ENCODE results near the gene EXOC3L4.
"Not testable (repeated sequence)": the region's sequence is repeated elsewhere in the genome, so short reads cannot be mapped to it uniquely, and the experiment has no call there.

DNA sequence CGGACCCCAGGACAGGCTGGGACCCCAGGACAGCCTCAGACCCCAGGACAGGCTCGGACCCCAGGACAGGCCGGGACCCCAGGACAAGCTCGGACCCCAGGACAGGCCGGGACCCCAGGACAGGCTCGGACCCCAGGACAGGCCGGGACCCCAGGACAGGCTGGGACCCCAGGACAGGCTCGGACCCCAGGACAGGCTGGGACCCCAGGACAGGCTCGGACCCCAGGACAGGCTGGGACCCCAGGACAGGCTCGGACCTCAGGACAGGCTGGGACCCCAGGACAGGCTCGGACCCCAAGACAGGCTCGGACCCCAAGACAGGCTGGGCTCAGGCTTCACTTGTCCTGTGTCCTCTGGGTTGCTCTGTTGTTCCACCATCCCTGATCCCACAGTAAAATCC lies 60.9 kb downstream of the EXOC3L4 start:
- TF ChIP-seq, protein P1, sequence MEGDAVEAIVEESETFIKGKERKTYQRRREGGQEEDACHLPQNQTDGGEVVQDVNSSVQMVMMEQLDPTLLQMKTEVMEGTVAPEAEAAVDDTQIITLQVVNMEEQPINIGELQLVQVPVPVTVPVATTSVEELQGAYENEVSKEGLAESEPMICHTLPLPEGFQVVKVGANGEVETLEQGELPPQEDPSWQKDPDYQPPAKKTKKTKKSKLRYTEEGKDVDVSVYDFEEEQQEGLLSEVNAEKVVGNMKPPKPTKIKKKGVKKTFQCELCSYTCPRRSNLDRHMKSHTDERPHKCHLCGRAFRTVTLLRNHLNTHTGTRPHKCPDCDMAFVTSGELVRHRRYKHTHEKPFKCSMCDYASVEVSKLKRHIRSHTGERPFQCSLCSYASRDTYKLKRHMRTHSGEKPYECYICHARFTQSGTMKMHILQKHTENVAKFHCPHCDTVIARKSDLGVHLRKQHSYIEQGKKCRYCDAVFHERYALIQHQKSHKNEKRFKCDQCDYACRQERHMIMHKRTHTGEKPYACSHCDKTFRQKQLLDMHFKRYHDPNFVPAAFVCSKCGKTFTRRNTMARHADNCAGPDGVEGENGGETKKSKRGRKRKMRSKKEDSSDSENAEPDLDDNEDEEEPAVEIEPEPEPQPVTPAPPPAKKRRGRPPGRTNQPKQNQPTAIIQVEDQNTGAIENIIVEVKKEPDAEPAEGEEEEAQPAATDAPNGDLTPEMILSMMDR (conservative IDR thresholded peaks at IDR 0.05 in 1 of 2, IDR thresholded peaks at IDR 0.05 in 1 of 2; ENCODE audit: low read depth in 1 of 2, low read length in 2 of 2) = not testable (repeated sequence)
- not testable (repeated sequence) for TF ChIP-seq EZH2 (IDR thresholded peaks at IDR 0.05; ENCODE audit: low read length, missing control alignments)
